GM19328 (cell line): ENCODE data around the gene AGPAT4.

Experiments used
- ATAC-seq: cut with Tn5 transposase; IDR thresholded peaks from one replicate; pipeline ENCODE4 v1.9.1; 2021; ENCODE audit warnings: mild to moderate bottlenecking, moderate library complexity; ENCODE audit not compliant: unreplicated experiment

AGPAT4 gene

GRCh38 chr6:161082215-161082614, 191.6 kb downstream of the AGPAT4 start:
- ATAC-seq: no peak

- no peak for ATAC-seq
These were observed 193.4 kb downstream of the AGPAT4 start for GRCh38 chr6:161080263-161080970.
